ELF-1 (cell line): ENCODE data around the gene LDB2.
"Not testable (repeated sequence)": the region's sequence is repeated elsewhere in the genome, so short reads cannot be mapped to it uniquely, and the experiment has no call there.

ENCODE experiments used
- DNase-seq: peaks from one replicate; pipeline ENCODE4 v3.0.0-alpha.2; 2016; ENCODE audit warnings: low read depth, low spot score

Gene LDB2

DNA sequence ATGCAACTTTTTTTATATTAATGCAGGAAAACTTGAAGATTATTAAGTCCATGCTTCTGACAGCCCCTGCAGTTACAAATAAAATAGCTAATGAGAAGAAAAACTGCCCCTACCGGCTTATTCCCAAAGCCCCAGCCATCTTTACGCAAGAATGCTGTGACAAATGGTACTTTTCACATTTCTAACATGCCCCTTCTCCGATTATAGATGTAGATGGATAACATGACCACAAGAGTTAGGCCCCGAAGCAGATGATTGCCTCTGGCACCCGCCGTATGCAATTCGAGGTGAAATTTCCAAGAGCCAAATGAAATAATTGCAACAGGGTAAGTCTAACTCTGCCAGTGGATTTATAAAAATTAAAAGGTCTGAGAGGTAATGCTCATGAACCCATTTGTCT is 352.8 kb downstream of the LDB2 start:
- no peak for DNase-seq

DNA sequence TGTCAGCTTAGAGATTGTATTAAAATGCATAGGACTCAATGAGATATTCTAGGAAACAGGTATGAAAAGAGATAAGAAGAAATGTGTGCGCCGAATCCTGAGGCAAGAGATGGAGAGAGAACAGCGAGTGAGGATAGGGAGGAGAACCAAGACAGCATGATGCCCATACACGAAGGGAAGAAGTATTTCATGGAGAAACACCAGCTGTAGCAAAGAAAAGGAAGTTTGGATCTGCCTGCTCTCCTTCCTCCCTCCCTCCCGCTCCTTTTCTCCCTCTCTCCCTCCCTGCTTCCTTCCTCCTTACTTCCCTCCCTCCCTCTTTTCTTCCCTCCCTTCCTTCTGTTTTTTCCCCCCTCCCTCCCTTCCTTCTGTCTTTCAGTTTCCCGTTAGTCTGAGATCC is 353.6 kb downstream of the LDB2 start:
- no peak for DNase-seq

DNA sequence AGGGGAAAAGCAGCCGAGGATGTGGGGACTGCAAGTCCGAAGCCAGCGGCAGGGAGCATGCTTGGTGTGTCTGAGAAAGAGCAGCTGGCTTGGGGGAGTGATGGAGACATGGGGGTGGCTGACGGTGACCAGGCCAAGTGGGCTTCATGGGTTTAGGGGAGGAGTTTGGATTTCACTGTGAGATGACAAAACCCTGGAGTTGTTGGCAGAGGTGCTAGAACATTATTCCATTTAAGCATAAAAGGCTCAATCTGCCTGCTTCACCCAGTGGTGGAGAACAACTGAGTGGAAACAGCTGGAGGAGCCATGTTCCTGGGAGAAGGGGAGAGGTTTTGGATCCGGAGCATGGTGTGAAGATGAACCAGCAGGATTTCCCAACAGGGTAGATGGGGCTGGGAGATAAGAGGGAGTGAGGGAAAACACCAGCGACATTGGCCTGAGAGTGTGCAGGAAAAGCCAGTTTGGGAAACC is 354.2 kb downstream of the LDB2 start:
- DNase-seq, result peak; percentile 5

- DNase-seq, result no peak
These were observed 360.5 kb downstream of the LDB2 start for GRCh38 chr4:16537926-16538325.

DNA sequence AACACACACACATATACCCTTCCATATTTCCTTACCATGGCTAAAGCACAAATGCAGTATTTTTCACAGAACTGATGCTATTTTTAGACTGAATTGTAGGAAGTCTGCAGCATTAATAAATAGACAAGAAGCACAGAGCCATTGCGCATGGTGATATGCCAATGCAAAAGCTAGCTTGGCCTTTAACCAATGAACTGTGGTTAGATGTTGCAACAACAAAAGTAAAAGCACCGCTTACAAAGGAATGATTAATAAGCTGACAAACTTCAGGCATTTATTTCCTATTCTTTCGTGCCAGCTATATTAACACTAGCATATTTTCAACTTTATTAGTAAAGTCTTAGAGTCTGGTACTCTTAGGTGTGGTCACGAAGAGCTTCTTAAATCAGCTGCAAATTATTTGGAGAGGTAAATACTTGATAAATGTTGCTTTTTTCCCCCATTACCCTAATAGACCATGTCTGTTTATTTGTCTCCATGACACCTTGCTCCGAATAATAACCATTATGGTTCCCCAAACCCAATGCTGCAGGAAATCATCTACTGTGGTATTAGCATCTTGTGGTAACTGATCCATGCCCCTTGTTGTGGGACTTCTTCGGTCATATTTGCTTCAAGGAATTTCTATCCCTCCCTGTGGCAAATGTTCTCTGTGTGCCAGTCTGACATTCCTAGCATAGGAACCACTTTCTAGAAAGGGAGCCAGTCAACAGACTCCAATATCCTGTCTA is 366.0 kb downstream of the LDB2 start:
- no peak for DNase-seq

DNA sequence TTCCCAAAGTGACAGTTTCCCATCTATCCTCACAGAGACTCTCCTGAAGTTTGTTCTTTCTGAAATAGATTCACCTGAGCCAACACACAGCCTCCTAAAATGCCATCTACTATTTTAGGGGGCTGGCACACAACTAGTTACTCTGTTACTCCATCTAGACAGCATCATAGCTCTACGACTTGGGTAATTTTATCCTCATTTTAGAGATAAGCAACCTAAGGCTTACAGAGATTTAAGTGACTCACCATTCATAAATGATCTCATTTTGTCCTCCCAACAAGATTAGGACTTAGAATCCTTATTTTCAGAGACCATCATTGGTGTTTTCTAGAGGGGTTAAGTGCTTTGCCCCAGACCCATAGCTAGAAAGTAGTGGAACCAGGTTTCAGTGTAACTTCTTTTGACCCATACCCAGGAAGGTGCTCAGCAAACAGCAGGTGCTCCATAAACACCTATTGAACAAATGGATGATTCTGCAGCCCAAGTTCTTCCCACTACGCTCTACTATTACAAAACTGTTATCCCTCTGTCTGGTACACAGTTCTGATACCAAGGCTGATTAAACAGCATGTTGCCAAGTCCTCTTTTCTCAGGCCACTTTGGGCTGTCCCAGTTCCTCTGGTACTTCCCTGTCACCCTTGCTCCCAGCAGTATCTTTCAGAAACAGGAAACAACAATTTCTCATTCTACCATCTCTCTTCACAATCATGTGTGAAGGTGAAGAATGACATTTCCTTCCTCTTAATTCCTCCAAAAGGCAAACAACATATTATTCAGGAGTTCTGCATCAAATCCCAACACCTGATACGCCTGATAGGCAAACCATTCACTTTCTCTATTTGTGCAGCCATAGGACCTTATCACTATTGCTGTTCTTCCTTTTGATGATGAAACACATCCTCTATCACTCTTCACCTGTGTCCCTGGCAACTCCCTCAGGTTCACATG is 367.5 kb downstream of the LDB2 start:
- DNase-seq, result no peak

GRCh38 chr4:16524911-16525554 is 373.4 kb downstream of the LDB2 start:
- no peak for DNase-seq

- DNase-seq, result no peak
These were observed 374.0 kb downstream of the LDB2 start for GRCh38 chr4:16524406-16524805.

DNA sequence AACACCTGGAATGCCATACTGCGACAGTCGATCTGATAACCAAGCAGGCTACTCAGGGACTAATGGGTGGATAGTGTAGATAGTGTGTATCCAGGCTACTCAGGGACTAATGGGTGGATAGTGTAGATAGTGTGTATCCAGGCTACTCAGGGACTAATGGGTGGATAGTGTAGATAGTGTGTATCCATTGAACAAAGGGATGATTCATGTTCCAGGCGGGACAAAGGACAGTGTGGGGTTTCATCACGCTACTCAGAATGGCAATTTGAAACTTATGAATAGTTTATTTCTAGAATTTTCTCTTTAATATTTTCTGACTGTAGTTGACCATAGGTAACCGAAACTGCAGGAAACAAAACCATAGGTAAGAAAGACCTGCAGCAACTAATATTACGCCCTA is 374.9 kb downstream of the LDB2 start:
- not testable (repeated sequence) for DNase-seq

DNA sequence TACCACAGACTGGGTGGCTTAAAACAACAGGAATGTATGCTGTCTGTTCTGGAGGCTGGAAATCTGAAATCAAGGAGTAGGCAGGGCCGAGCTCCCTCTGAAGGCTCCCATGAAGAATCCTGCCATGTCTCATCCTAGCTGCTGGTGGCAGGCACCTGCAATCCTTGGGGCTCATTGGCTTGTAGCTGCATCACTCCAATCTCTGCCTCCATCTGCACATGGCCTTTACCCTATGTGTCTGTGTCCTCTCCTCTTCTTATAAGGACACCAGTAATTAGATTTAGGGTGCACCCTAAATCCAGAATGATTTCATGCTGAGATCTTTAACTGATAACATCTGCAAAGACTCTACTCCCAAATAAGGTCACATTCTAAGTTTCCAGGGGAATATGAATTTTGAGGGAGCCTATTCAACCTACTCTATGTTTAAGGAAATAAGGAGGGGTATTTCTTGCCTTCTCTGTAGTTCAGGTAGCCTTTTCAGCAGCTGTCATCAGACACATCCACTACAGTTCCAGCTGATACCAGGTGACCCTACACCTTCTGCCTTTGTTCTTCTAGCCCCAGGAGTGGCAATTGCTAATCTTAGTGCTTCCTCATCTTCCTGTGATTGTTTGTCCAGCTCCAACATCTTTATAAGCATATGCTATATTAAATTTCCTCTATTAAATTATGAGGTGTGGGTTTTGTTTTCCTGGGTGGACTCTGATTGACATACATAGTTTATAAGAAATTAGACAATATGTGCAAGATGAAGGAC is 377.1 kb downstream of the LDB2 start:
- DNase-seq, result no peak

- peak; percentile 12 for DNase-seq
These were observed 381.5 kb downstream of the LDB2 start for GRCh38 chr4:16516796-16517439.

- DNase-seq, result no peak
These were observed 384.6 kb downstream of the LDB2 start for GRCh38 chr4:16513876-16514275.

- DNase-seq, result no peak
These were observed 389.5 kb downstream of the LDB2 start for GRCh38 chr4:16508968-16509367.

- DNase-seq, result peak; percentile 44
These were observed 392.7 kb downstream of the LDB2 start for GRCh38 chr4:16505726-16506125.

- no peak for DNase-seq
These were observed 393.2 kb downstream of the LDB2 start for GRCh38 chr4:16505267-16505666.

DNA sequence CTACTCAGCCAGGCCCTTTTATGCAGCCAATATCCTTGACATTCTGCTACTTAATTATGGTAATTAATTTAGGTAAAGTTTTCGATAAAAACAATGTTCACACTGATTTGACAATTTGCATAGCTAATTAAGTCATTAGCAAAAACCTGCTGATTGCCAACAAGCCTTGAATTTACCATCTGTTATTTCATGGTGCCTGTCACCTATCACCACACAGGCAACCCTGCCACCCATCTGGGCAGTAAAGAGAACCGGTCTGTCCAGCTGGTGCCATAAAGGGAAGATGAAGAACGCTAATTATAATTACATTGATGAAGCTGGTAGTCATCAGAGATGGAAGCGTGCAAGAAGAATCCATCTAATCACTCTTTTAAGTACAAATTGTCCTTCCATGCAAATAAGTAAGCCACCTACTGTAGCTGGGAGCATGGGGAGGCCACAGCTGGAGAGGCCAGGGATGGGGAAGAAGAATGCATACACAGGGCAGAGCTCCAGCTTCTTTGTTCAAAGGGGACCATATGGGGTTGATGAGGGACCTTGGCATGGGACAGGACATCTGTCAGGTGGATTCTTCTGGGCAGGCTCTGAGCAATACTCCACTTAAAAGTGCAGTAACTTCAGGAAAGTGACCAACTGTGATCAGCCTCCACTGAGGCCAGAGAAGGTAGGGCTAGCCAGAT is 394.9 kb downstream of the LDB2 start:
- DNase-seq, result no peak

GRCh38 chr4:16498978-16499377 is 399.5 kb downstream of the LDB2 start:
- no peak for DNase-seq

DNA sequence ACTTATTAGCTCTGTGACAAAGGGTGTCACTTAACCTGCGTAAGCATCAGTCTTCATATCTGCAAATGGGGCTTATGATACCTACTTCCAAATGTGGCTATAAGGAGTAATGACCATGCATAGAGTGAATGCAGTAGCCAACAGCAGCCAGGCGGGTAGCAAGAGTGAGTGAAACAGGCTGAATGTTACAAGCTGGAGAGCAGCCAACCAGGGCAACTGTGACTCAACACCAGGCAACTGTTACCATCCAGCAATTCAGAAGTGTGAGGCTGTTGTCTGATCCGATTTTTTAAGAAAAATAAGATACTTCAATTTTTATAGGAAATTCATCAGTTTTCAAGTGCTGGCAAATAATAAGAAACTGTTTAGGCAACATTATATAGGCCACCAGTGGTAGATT is 401.9 kb downstream of the LDB2 start:
- DNase-seq, result no peak

GRCh38 chr4:16492872-16493271 is 405.6 kb downstream of the LDB2 start:
- DNase-seq, result peak; percentile 9

GRCh38 chr4:16489226-16489625 is 409.2 kb downstream of the LDB2 start:
- DNase-seq, result no peak
